ENCODE measurements around the gene ZNF862. TPM values are rescaled to one million over a fixed set of nuclear protein-coding genes. Genes with fewer than 3 reads are reported as not detected.

The ZNF862 gene
- total and polyA plus RNA-seq, 2 donors (not counting 3 experiments of a cell fraction or from before 2014, with no cell fraction given) = 10.8 to 14.7 TPM

- H3K79me2 ChIP-seq (ENCODE audit: control insufficient read depth, insufficient read depth, low read length) = no peaks in the 10 kb centered on the region
- intact Hi-C loops (cut with micrococcal nuclease) (no loop called here), dilution Hi-C loops (cut with MboI; ENCODE audit: extremely low pct_ligation_motif_present, low sequenced_read_pairs) (no loop called here)
- no peak for TF ChIP-seq GATA2 (IDR thresholded peaks at IDR 0.05; ENCODE audit: insufficient read depth, insufficient read length, low read depth, low read length)
- TF ChIP-seq, protein P1, sequence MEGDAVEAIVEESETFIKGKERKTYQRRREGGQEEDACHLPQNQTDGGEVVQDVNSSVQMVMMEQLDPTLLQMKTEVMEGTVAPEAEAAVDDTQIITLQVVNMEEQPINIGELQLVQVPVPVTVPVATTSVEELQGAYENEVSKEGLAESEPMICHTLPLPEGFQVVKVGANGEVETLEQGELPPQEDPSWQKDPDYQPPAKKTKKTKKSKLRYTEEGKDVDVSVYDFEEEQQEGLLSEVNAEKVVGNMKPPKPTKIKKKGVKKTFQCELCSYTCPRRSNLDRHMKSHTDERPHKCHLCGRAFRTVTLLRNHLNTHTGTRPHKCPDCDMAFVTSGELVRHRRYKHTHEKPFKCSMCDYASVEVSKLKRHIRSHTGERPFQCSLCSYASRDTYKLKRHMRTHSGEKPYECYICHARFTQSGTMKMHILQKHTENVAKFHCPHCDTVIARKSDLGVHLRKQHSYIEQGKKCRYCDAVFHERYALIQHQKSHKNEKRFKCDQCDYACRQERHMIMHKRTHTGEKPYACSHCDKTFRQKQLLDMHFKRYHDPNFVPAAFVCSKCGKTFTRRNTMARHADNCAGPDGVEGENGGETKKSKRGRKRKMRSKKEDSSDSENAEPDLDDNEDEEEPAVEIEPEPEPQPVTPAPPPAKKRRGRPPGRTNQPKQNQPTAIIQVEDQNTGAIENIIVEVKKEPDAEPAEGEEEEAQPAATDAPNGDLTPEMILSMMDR (IDR thresholded peaks at IDR 0.05; ENCODE audit: extremely low read depth in 1 of 2, insufficient read depth in 1 of 2, low read depth in 1 of 2, low read length in 2 of 2) = no peak
- POLR2A ChIA-PET = no interaction called here
- H2AFZ ChIP-seq (ENCODE audit: low read depth, low read length) = no peak overlapping the region
- CTCF ChIA-PET = no interaction called here
- no peaks in the 10 kb centered on the region for H3K9me1 ChIP-seq (replicated peaks; ENCODE audit: control insufficient read depth, extremely low read depth, insufficient read depth, low read length)
- no peak overlapping the region for H3K4me3 ChIP-seq (replicated peaks in 1 of 3; ENCODE audit: insufficient read depth in 1 of 3, low read depth in 1 of 3, low read length in 3 of 3)
- H3K27me3 ChIP-seq (ENCODE audit: control insufficient read depth in 2 of 2, insufficient read depth in 2 of 2, low read length in 2 of 2) = no peaks in the 10 kb centered on the region
- no peak overlapping the region for H3K4me2 ChIP-seq (ENCODE audit: insufficient read depth, low read length)
- H3K9ac ChIP-seq (replicated peaks; ENCODE audit: extremely low read depth, insufficient read depth, low read length) = no peak overlapping the region
- H3K4me1 ChIP-seq (ENCODE audit: control insufficient read depth, extremely low read depth, insufficient read depth, low read length) = peaks cover 4% of the 10 kb centered on the region
- FAIRE-seq (no peak), DNase-seq (ENCODE audit: low read depth, low spot score) (no peak)
- no peak overlapping the region for H3K27ac ChIP-seq (ENCODE audit: insufficient read depth, low read depth, low read length)
- H3K36me3 ChIP-seq (ENCODE audit: control insufficient read depth in 2 of 2, extremely low read depth in 1 of 2, insufficient read depth in 2 of 2, low read length in 2 of 2) = peaks cover 0 to 2% of the 10 kb centered on the region in 2 experiments
- no peaks in the 10 kb centered on the region for H3K9me3 ChIP-seq (replicated peaks; ENCODE audit: control insufficient read depth, insufficient read depth, low read length)
- BruUV-seq (replicated peaks) = no TSS peak
- H4K20me1 ChIP-seq (replicated peaks; ENCODE audit: control insufficient read depth, extremely low read depth, insufficient read depth, low read length) = no peaks in the 10 kb centered on the region
Observed at GRCh38 chr7:149864023-149864422, 25.8 kb downstream of the ZNF862 start.

DNA sequence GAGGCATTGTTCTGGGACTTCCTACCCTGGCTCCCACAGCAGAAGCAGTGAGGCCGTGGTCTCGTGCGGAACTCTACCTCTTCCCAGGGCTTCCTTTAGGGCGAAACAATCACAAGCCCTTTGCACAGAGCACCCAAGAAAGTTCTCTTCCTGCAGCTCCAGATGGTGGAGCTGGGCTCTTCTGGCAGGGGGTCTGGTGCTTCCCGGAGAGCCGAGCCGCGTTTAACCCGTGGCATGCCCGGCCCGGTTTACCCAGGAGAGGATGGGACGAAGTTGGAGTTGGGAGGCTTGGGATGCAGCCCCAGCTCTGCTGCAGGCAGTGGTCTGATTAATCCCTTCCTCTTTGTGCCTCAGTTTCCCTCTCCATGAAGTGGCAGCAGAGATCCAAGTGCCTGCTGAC is 26.6 kb downstream of the ZNF862 start:
- H2AFZ ChIP-seq (ENCODE audit: low read depth, low read length) = no peak overlapping the region
- H3K4me1 ChIP-seq (ENCODE audit: control insufficient read depth, extremely low read depth, insufficient read depth, low read length) = peaks cover 4% of the 10 kb centered on the region
- ChIA-PET CTCF (interaction anchor here (0.8 kb wide), 1 partner anchor 16 kb away, joined by 3 read pairs; no protein-coding TSS in a partner anchor), POLR2A (no interaction called here)
- no peaks in the 10 kb centered on the region for H3K79me2 ChIP-seq (ENCODE audit: control insufficient read depth, insufficient read depth, low read length)
- no TSS peak for BruUV-seq (replicated peaks)
- FAIRE-seq (no peak), DNase-seq (ENCODE audit: low read depth, low spot score) (no peak)
- no peak overlapping the region for H3K9ac ChIP-seq (replicated peaks; ENCODE audit: extremely low read depth, insufficient read depth, low read length)
- dilution Hi-C loops (cut with MboI; ENCODE audit: extremely low pct_ligation_motif_present, low sequenced_read_pairs) = no loop called here
- H3K36me3 ChIP-seq (ENCODE audit: control insufficient read depth in 2 of 2, extremely low read depth in 1 of 2, insufficient read depth in 2 of 2, low read length in 2 of 2) = peaks cover 0 to 2% of the 10 kb centered on the region in 2 experiments
- no peaks in the 10 kb centered on the region for H3K9me1 ChIP-seq (replicated peaks; ENCODE audit: control insufficient read depth, extremely low read depth, insufficient read depth, low read length)
- H3K9me3 ChIP-seq (replicated peaks; ENCODE audit: control insufficient read depth, insufficient read depth, low read length) = no peaks in the 10 kb centered on the region
- no peak overlapping the region for H3K4me3 ChIP-seq (replicated peaks in 1 of 3; ENCODE audit: insufficient read depth in 1 of 3, low read depth in 1 of 3, low read length in 3 of 3)
- no peak overlapping the region for H3K27ac ChIP-seq (ENCODE audit: insufficient read depth, low read depth, low read length)
- no peak for TF ChIP-seq FOS (IDR thresholded peaks at IDR 0.05; ENCODE audit: borderline replicate concordance, insufficient read depth, low read length)
- no peak for TF ChIP-seq POLR2AphosphoS5 (IDR thresholded peaks at IDR 0.05; ENCODE audit: insufficient read depth, low read depth, low read length)
- no peak for TF ChIP-seq POLR2A (IDR thresholded peaks at IDR 0.05; ENCODE audit: low read depth, low read length)
- no peak for TF ChIP-seq MYC (IDR thresholded peaks at IDR 0.05; ENCODE audit: low read depth, low read length)
- no peak for TF ChIP-seq JUN (IDR thresholded peaks at IDR 0.05; ENCODE audit: borderline replicate concordance, insufficient read depth, insufficient read length, low read depth)
- TF ChIP-seq, protein P1 (IDR thresholded peaks at IDR 0.05; ENCODE audit: extremely low read depth in 1 of 2, insufficient read depth in 1 of 2, low read depth in 1 of 2, low read length in 2 of 2) = no peak
- TF ChIP-seq EZH2 (IDR thresholded peaks at IDR 0.05; ENCODE audit: borderline replicate concordance, low read depth, low read length, severe bottlenecking) = no peak
- no peak for TF ChIP-seq GATA2 (IDR thresholded peaks at IDR 0.05; ENCODE audit: insufficient read depth, insufficient read length, low read depth, low read length)
- TF ChIP-seq, protein P2, sequence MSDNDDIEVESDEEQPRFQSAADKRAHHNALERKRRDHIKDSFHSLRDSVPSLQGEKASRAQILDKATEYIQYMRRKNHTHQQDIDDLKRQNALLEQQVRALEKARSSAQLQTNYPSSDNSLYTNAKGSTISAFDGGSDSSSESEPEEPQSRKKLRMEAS (IDR thresholded peaks at IDR 0.05; ENCODE audit: insufficient read depth, insufficient read length) = no peak
- H4K20me1 ChIP-seq (replicated peaks; ENCODE audit: control insufficient read depth, extremely low read depth, insufficient read depth, low read length) = no peaks in the 10 kb centered on the region
- intact Hi-C loops (cut with micrococcal nuclease) = no loop called here
- no peak overlapping the region for H3K4me2 ChIP-seq (ENCODE audit: insufficient read depth, low read length)
- H3K27me3 ChIP-seq (ENCODE audit: control insufficient read depth in 2 of 2, insufficient read depth in 2 of 2, low read length in 2 of 2) = no peaks in the 10 kb centered on the region

Measured in endothelial cell of umbilical vein (primary cell).